ENCODE measurements around the gene SIAH1. TPM values are rescaled to one million over a fixed set of nuclear protein-coding genes. Genes with fewer than 3 reads are reported as not detected.

The SIAH1 gene
- total RNA-seq, 1 donor from 2014 or later, result 31.5 TPM

DNA sequence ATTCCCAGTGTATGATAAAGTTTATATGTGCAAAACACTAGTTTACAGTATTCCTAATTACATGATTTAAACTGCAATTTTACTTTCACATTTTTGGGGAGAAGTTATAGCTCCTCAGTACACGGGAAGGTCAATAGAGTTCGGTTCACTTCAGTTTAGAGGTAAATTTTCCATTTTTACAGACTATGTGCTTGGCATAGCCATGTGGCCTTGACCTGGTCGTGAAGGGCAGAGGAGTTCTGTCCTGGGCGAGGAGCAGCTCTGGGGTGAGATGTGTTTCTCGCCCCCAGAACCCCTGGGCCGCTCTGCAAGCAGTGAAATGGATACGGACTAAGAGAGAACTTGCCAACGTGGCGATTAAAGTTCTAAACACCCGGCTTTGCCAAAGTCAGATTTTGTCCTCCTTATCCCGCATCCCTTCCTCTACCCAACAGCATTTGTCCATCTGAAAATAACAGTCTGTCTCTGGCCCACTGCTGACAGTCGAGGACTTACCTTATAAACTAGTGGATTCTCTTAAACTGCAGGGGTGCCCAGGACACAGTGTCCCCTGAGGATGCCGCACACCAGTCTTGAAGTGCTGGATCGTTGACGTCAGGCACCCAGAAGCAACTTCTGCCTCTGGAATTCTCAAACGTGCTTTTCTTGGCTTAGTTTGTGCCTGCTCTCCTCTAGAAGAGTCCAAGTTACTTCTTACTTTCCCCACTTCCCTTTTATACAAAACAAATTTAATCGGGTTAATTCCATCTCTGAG, 1.5 kb upstream of the SIAH1 start:
- H3K9me3 Mint-ChIP-seq, result no peaks in the 10 kb centered on the region
- TF ChIP-seq, protein P1, sequence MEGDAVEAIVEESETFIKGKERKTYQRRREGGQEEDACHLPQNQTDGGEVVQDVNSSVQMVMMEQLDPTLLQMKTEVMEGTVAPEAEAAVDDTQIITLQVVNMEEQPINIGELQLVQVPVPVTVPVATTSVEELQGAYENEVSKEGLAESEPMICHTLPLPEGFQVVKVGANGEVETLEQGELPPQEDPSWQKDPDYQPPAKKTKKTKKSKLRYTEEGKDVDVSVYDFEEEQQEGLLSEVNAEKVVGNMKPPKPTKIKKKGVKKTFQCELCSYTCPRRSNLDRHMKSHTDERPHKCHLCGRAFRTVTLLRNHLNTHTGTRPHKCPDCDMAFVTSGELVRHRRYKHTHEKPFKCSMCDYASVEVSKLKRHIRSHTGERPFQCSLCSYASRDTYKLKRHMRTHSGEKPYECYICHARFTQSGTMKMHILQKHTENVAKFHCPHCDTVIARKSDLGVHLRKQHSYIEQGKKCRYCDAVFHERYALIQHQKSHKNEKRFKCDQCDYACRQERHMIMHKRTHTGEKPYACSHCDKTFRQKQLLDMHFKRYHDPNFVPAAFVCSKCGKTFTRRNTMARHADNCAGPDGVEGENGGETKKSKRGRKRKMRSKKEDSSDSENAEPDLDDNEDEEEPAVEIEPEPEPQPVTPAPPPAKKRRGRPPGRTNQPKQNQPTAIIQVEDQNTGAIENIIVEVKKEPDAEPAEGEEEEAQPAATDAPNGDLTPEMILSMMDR (IDR thresholded peaks at IDR 0.05), result no peak
- peak overlapping the region; percentile 3 for H3K4me3 Mint-ChIP-seq
- ATAC-seq (ENCODE audit: low read depth) (no peak), DNase-seq (no peak)
- no peak overlapping the region for H3K27ac Mint-ChIP-seq
- intact Hi-C loops (cut with micrococcal nuclease), result no loop called here
- peaks cover 22% of the 10 kb centered on the region for H3K4me1 Mint-ChIP-seq
- ChIA-PET POLR2A (interaction anchor here (1.3 to 4.4 kb wide), 2 partner anchors 20 to 27 kb away, joined by 4 to 49 read pairs; no protein-coding TSS in a partner anchor), CTCF (no interaction called here)
- H3K36me3 Mint-ChIP-seq (ENCODE audit: low read depth), result peaks cover 6% of the 10 kb centered on the region
- H3K27me3 Mint-ChIP-seq, result no peaks in the 10 kb centered on the region

GRCh38 chr16:48384520-48385252, 527 bp downstream of the SIAH1 start:
- H3K27ac Mint-ChIP-seq, result peak overlapping the region; percentile 88
- CTCF ChIA-PET, result interaction anchor here (1.0 to 1.2 kb wide), 3 partner anchors 30 to 239 kb away, joined by 4 to 5 read pairs (median 5); no protein-coding TSS in a partner anchor
- no peaks in the 10 kb centered on the region for H3K9me3 Mint-ChIP-seq
- DNase-seq (no peak), ATAC-seq (ENCODE audit: low read depth) (peak; percentile 58)
- peaks cover 40% of the 10 kb centered on the region for H3K4me1 Mint-ChIP-seq
- H3K27me3 Mint-ChIP-seq, result no peaks in the 10 kb centered on the region
- intact Hi-C loops (cut with micrococcal nuclease), result loop anchor here (1.0 kb wide), 4 partner anchors 18 to 224 kb away; no protein-coding TSS in a partner anchor
- TF ChIP-seq, protein P1 (IDR thresholded peaks at IDR 0.05), result no peak
- POLR2A ChIA-PET, result interaction anchor here (0.8 to 4.4 kb wide), 13 partner anchors 16 to 228 kb away, joined by 3 to 49 read pairs (median 4); partner anchors contain the start of genes LONP2 and N4BP1
- H3K4me3 Mint-ChIP-seq, result peak overlapping the region; percentile 93
- peaks cover 6% of the 10 kb centered on the region for H3K36me3 Mint-ChIP-seq (ENCODE audit: low read depth)

DNA sequence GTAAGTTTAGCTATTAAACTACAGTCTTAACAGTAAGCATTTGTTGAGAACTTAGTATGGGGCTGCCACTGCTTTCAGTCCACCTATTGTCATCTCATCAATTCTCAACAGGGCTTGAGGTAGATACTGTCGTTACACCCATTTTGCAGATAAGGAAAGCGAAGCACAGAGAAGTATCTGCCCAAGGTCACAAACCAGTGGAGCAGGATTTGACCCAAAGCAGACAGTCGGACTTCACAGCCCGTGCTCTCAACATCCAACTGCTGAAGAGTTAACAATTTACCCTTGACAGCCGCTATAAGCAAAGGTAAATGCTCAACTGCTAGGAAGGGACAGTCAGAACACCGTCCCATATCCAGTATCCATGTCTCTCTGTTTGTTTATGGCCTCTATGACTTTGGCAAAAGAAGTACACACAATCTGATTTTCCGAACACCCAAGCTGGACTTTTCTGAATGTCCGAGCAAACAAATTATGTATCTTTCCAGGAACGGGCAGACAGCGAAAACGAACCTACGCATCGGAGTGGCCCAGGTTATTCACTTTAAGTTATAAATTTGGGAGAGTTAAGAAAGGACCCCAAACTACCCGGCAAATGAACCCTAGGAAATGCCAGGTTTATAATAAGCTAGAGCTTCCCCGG, 1.2 kb downstream of the SIAH1 start:
- H3K27me3 Mint-ChIP-seq, result no peaks in the 10 kb centered on the region
- peaks cover 6% of the 10 kb centered on the region for H3K36me3 Mint-ChIP-seq (ENCODE audit: low read depth)
- POLR2A ChIA-PET, result interaction anchor here (0.8 to 4.4 kb wide), 7 partner anchors 15 to 228 kb away, joined by 3 to 49 read pairs (median 4); partner anchors contain the start of gene N4BP1

GRCh38 chr16:48383009-48383876, 2.0 kb downstream of the SIAH1 start:
- intact Hi-C loops (cut with micrococcal nuclease), result loop anchor here (1.0 kb wide), 1 partner anchor 8 kb away; no protein-coding TSS in a partner anchor
- peaks cover 55% of the 10 kb centered on the region for H3K4me1 Mint-ChIP-seq
- CTCF ChIA-PET, result interaction anchor here (0.9 to 1.2 kb wide), 3 partner anchors 27 to 240 kb away, joined by 3 to 5 read pairs (median 3); no protein-coding TSS in a partner anchor
- ATAC-seq (ENCODE audit: low read depth) (no peak), DNase-seq (no peak)
- H3K9me3 Mint-ChIP-seq, result no peaks in the 10 kb centered on the region
- H3K36me3 Mint-ChIP-seq (ENCODE audit: low read depth), result peaks cover 6% of the 10 kb centered on the region
- POLR2A ChIA-PET, result interaction anchor here (1.0 to 4.4 kb wide), 5 partner anchors 17 to 229 kb away, joined by 3 to 49 read pairs (median 15); no protein-coding TSS in a partner anchor
- TF ChIP-seq, protein P1 (IDR thresholded peaks at IDR 0.05), result no peak
- H3K27ac Mint-ChIP-seq, result peak overlapping the region; percentile 88
- H3K4me3 Mint-ChIP-seq, result peak overlapping the region; percentile 93
- H3K27me3 Mint-ChIP-seq, result no peaks in the 10 kb centered on the region

More for the DNA sequence above, 1.2 kb downstream of the SIAH1 start:
- ATAC-seq (ENCODE audit: low read depth) (no peak), DNase-seq (no peak)
- peak overlapping the region; percentile 88 for H3K27ac Mint-ChIP-seq
- intact Hi-C loops (cut with micrococcal nuclease), result loop anchor here (1.0 kb wide), 1 partner anchor 9 kb away; no protein-coding TSS in a partner anchor
- H3K4me1 Mint-ChIP-seq, result peaks cover 47% of the 10 kb centered on the region
- no peaks in the 10 kb centered on the region for H3K9me3 Mint-ChIP-seq
- H3K4me3 Mint-ChIP-seq, result peak overlapping the region; percentile 93
- CTCF ChIA-PET, result interaction anchor here (1.0 to 1.2 kb wide), 2 partner anchors 28 to 239 kb away, joined by 3 to 5 read pairs; no protein-coding TSS in a partner anchor
- TF ChIP-seq, protein P1 (IDR thresholded peaks at IDR 0.05), result no peak
